Caco-2 (cell line): Measurements from ENCODE around the gene HNRNPU. TPM values are rescaled to one million over a fixed set of nuclear protein-coding genes. Genes with fewer than 3 reads are reported as not detected.

Experiments used
- BruUV-seq: library from RNA; stranded (reverse); fragments of 400-500 nt; replicated peaks from 2 replicates; lab custom pipeline; 2021; lab: Mats Ljungman, UMichigan
- CTCF ChIA-PET: fragments of 300-600 bp; sonication (Branson Sonifier 250); formaldehyde crosslinking; loops from one replicate; lab custom pipeline; 2022; ENCODE audit warnings: antibody characterized with exemption; lab: Charles Lee
- POLR2A ChIA-PET: fragments of 300-600 bp; sonication (Branson Sonifier 250); formaldehyde crosslinking; loops from one replicate; lab custom pipeline; 2022; ENCODE audit warnings: antibody characterized with exemption; lab: Charles Lee
- DNase-seq, 2 experiments: peaks; one replicate each; pipeline versions ENCODE4 v3.0.0 to v3.0.0-alpha.2; 2020 to 2022
- H3K27me3 ChIP-seq: replicated peaks from 2 replicates; pipeline ENCODE4 v1.6.0; 2011; ENCODE audit warnings: low read length; ENCODE audit not compliant: control insufficient read depth, insufficient read depth
- H3K36me3 ChIP-seq: 2 replicates; pipeline ENCODE4 v1.5.1; 2011; ENCODE audit warnings: low read length; ENCODE audit not compliant: control insufficient read depth, insufficient read depth
- H3K4me1 ChIP-seq: fragments of 250-450 bp; sonication (Bioruptor Pico); 2 replicates; pipeline ENCODE4 v1.5.1; 2020; ENCODE audit warnings: mild to moderate bottlenecking
- H3K4me3 ChIP-seq: 2 replicates; pipeline ENCODE4 v1.5.1; 2011; ENCODE audit warnings: low read depth, mild to moderate bottlenecking, control low read depth, low read length
- H3K9me3 ChIP-seq: fragments of 250-450 bp; sonication (Bioruptor Pico); 2 replicates; pipeline ENCODE4 v1.5.1; 2020; ENCODE audit warnings: mild to moderate bottlenecking, moderate library complexity
- H3K27ac Mint-ChIP-seq: one replicate; pipeline ENCODE4 v1.8.0; 2022; ENCODE audit warnings: mixed read lengths; ENCODE audit not compliant: unreplicated experiment
- H3K27me3 Mint-ChIP-seq: one replicate; pipeline ENCODE4 v1.8.0; 2022; ENCODE audit warnings: mixed read lengths; ENCODE audit not compliant: insufficient read depth, unreplicated experiment
- H3K36me3 Mint-ChIP-seq: one replicate; pipeline ENCODE4 v1.8.0; 2022; ENCODE audit warnings: mild to moderate bottlenecking, mixed read lengths; ENCODE audit not compliant: insufficient read depth, unreplicated experiment
- H3K4me1 Mint-ChIP-seq: one replicate; pipeline ENCODE4 v1.8.0; 2022; ENCODE audit warnings: low read depth, mixed read lengths; ENCODE audit not compliant: unreplicated experiment
- H3K4me3 Mint-ChIP-seq: one replicate; pipeline ENCODE4 v1.8.0; 2022; ENCODE audit warnings: mild to moderate bottlenecking, moderate library complexity, mixed read lengths; ENCODE audit not compliant: unreplicated experiment
- H3K9me3 Mint-ChIP-seq: one replicate; pipeline ENCODE4 v1.8.0; 2022; ENCODE audit warnings: mixed read lengths; ENCODE audit not compliant: unreplicated experiment
- CTCF ChIP-seq, 2 experiments: fragments of 200-600 bp in 1 of 2; IDR thresholded peaks; 1 replicate in 1 of 2; 2 replicates in 1 of 2; pipeline versions ENCODE4 v1.5.1 to v1.8.0; 2011 to 2022; ENCODE audit warnings: antibody characterized with exemption in 1 of 2, control low read depth in 1 of 2, inconsistent platforms in 1 of 2, low read depth in 1 of 2, low read length in 1 of 2, mild to moderate bottlenecking in 1 of 2, moderate library complexity in 1 of 2; ENCODE audit not compliant: insufficient read depth in 1 of 2, severe bottlenecking in 1 of 2, unreplicated experiment in 1 of 2
- intact Hi-C: fragments of 100-400 bp; cut with micrococcal nuclease; formaldehyde crosslinking; loops from one replicate; pipeline ENCODE4 v1.10.0; 2022; ENCODE audit not compliant: unreplicated experiment
- total RNA-seq: library from RNA; stranded (reverse); gene quantifications from 2 replicates; pipeline ENCODE4 v1.2.3, GENCODE V29; 2022

Gene HNRNPU
- total RNA-seq, 1 experiment from 2014 or later = 478 TPM

- Mint-ChIP-seq H3K4me1 (peaks cover 12% of the 10 kb centered on the region), H3K27me3 (no peaks in the 10 kb centered on the region), H3K4me3 (peak overlapping the region; percentile 42), H3K9me3 (no peaks in the 10 kb centered on the region), H3K36me3 (peaks cover 4% of the 10 kb centered on the region), H3K27ac (peak overlapping the region; percentile 71)
- no TSS peak for BruUV-seq
- ChIA-PET CTCF (interaction anchor here (0.7 to 1.8 kb wide), 3 partner anchors 15 to 241 kb away, joined by 4 to 6 read pairs (median 4); no protein-coding TSS in a partner anchor), POLR2A (no interaction called here)
- Histone ChIP-seq H3K36me3 (no peaks in the 10 kb centered on the region), H3K4me3 (no peak overlapping the region), H3K4me1 (peaks cover 15% of the 10 kb centered on the region), H3K27me3 (no peaks in the 10 kb centered on the region), H3K9me3 (no peaks in the 10 kb centered on the region)
- intact Hi-C loops = loop anchor here (2.0 kb wide), 2 partner anchors 19 to 33 kb away; partner anchors contain the start of gene COX20
- no peak for TF ChIP-seq CTCF (IDR thresholded peaks at IDR 0.05; ENCODE audit: insufficient read depth in 1 of 2, low read depth in 1 of 2, low read length in 1 of 2, severe bottlenecking in 1 of 2, unreplicated experiment in 1 of 2)
- DNase-seq = peak; percentile 47 to 75
Observed at GRCh38 chr1:244802041-244802440, 62.3 kb downstream of the HNRNPU start.

- H3K27ac Mint-ChIP-seq = no peak overlapping the region
- Histone ChIP-seq H3K36me3 (no peaks in the 10 kb centered on the region), H3K4me1 (peaks cover 15% of the 10 kb centered on the region), H3K27me3 (no peaks in the 10 kb centered on the region), H3K4me3 (no peak overlapping the region), H3K9me3 (no peaks in the 10 kb centered on the region)
- intact Hi-C loops = no loop called here
- H3K9me3 Mint-ChIP-seq = no peaks in the 10 kb centered on the region
- H3K4me3 Mint-ChIP-seq = no peak overlapping the region
- POLR2A ChIA-PET = no interaction called here
- no peaks in the 10 kb centered on the region for H3K27me3 Mint-ChIP-seq
- H3K4me1 Mint-ChIP-seq = peaks cover 12% of the 10 kb centered on the region
- BruUV-seq = no TSS peak
- CTCF ChIA-PET = interaction anchor here (0.6 to 1.8 kb wide), 2 partner anchors 16 to 217 kb away, joined by 3 to 6 read pairs; no protein-coding TSS in a partner anchor
- H3K36me3 Mint-ChIP-seq = peaks cover 4% of the 10 kb centered on the region
- DNase-seq = peak in 1 of 2 experiments; percentile 15
- peak; percentile 35 to 38 for TF ChIP-seq CTCF (IDR thresholded peaks at IDR 0.05; ENCODE audit: insufficient read depth in 1 of 2, low read depth in 1 of 2, low read length in 1 of 2, severe bottlenecking in 1 of 2, unreplicated experiment in 1 of 2)
Observed at GRCh38 chr1:244801246-244801645, 63.1 kb downstream of the HNRNPU start.

- Histone ChIP-seq H3K27me3 (no peaks in the 10 kb centered on the region), H3K9me3 (no peaks in the 10 kb centered on the region), H3K4me1 (peaks cover 15% of the 10 kb centered on the region), H3K4me3 (no peak overlapping the region), H3K36me3 (no peaks in the 10 kb centered on the region)
- Mint-ChIP-seq H3K4me3 (no peak overlapping the region), H3K9me3 (no peaks in the 10 kb centered on the region), H3K4me1 (peaks cover 12% of the 10 kb centered on the region), H3K27ac (no peak overlapping the region), H3K36me3 (peaks cover 4% of the 10 kb centered on the region), H3K27me3 (no peaks in the 10 kb centered on the region)
- intact Hi-C loops = no loop called here
- DNase-seq = no peak
- POLR2A ChIA-PET = no interaction called here
- BruUV-seq = no TSS peak
- no peak for TF ChIP-seq CTCF (IDR thresholded peaks at IDR 0.05; ENCODE audit: insufficient read depth in 1 of 2, low read depth in 1 of 2, low read length in 1 of 2, severe bottlenecking in 1 of 2, unreplicated experiment in 1 of 2)
- CTCF ChIA-PET = interaction anchor here (0.6 to 1.8 kb wide), 2 partner anchors 16 to 217 kb away, joined by 3 to 6 read pairs; no protein-coding TSS in a partner anchor
Observed at GRCh38 chr1:244800821-244801220, 63.5 kb downstream of the HNRNPU start.

Other genes with a start within 250 kb of the HNRNPU start
- gene DESI2, start 211.4 kb downstream of the HNRNPU start, total RNA-seq = 47.7 and 51.0 TPM in 2 replicates
- gene COX20, start 28.9 kb downstream of the HNRNPU start, total RNA-seq = 68.0 and 79.3 TPM in 2 replicates